NCI-H146 (cell line): ENCODE data around the gene MCF2L.

Experiments
- DNase-seq: peaks from one replicate; lab custom pipeline; 2025; lab: John Stamatoyannopoulos, UW

The MCF2L gene

DNA sequence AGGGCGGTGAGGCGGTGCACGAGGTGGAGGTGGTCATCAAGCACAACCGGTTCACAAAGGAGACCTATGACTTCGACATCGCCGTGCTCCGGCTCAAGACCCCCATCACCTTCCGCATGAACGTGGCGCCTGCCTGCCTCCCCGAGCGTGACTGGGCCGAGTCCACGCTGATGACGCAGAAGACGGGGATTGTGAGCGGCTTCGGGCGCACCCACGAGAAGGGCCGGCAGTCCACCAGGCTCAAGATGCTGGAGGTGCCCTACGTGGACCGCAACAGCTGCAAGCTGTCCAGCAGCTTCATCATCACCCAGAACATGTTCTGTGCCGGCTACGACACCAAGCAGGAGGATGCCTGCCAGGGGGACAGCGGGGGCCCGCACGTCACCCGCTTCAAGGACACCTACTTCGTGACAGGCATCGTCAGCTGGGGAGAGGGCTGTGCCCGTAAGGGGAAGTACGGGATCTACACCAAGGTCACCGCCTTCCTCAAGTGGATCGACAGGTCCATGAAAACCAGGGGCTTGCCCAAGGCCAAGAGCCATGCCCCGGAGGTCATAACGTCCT, 180.0 kb downstream of the MCF2L start:
- no peak for DNase-seq
